Activated CD8-positive, alpha-beta T cell treated with anti-CD3 and anti-CD28 coated beads, Interleukin-2, amount 10 ng/mL, durations not matched to agents 7 days and 5 days (primary cell): ENCODE measurements around the gene AGPAT1. TPM values are rescaled to one million over a fixed set of nuclear protein-coding genes. Genes with fewer than 3 reads are reported as not detected.
A peak's percentile ranks its signal among the peaks of the same experiment; 100 is the strongest.
"Not testable (repeated sequence)": the region's sequence is repeated elsewhere in the genome, so short reads cannot be mapped to it uniquely, and the experiment has no call there.

Experiments
- ATAC-seq: fragments of 150-1000 bp; cut with Tn5 transposase; one replicate; pipeline ENCODE4 v1.10.0; 2021; ENCODE audit warnings: moderate library complexity
- CTCF ChIA-PET: fragments of 350-600 bp; sonication (Branson Sonifier 250); formaldehyde crosslinking; loops from one replicate; lab custom pipeline; 2021; ENCODE audit warnings: antibody characterized with exemption; lab: Charles Lee
- POLR2A ChIA-PET: fragments of 350-600 bp; sonication (Branson Sonifier 250); formaldehyde crosslinking; loops from one replicate; lab custom pipeline; 2021; ENCODE audit warnings: antibody characterized with exemption; lab: Charles Lee
- DNase-seq: peaks from one replicate; pipeline ENCODE4 v3.0.0-alpha.2; 2020
- H3K27ac Mint-ChIP-seq: one replicate; pipeline ENCODE4 v1.8.0; 2021; ENCODE audit warnings: mild to moderate bottlenecking, mixed read lengths
- H3K27me3 Mint-ChIP-seq: one replicate; pipeline ENCODE4 v1.8.0; 2021; ENCODE audit warnings: low read depth, mixed read lengths
- H3K36me3 Mint-ChIP-seq: one replicate; pipeline ENCODE4 v1.8.0; 2021; ENCODE audit warnings: low read depth, mixed read lengths
- H3K4me1 Mint-ChIP-seq: one replicate; pipeline ENCODE4 v1.8.0; 2021; ENCODE audit warnings: low read depth, mixed read lengths
- H3K4me3 Mint-ChIP-seq: one replicate; pipeline ENCODE4 v1.8.0; 2021; ENCODE audit warnings: mild to moderate bottlenecking, mixed read lengths
- H3K9me3 Mint-ChIP-seq: one replicate; pipeline ENCODE4 v1.8.0; 2022; ENCODE audit warnings: mixed read lengths; ENCODE audit not compliant: insufficient read depth
- total RNA-seq, 2 experiments: library from RNA; stranded (reverse); gene quantifications; one replicate each; pipeline ENCODE4 v1.2.3, GENCODE V29; 2021

Gene AGPAT1
- total RNA-seq, 2 experiments from 2014 or later: 40.4 to 46.6 TPM

DNA sequence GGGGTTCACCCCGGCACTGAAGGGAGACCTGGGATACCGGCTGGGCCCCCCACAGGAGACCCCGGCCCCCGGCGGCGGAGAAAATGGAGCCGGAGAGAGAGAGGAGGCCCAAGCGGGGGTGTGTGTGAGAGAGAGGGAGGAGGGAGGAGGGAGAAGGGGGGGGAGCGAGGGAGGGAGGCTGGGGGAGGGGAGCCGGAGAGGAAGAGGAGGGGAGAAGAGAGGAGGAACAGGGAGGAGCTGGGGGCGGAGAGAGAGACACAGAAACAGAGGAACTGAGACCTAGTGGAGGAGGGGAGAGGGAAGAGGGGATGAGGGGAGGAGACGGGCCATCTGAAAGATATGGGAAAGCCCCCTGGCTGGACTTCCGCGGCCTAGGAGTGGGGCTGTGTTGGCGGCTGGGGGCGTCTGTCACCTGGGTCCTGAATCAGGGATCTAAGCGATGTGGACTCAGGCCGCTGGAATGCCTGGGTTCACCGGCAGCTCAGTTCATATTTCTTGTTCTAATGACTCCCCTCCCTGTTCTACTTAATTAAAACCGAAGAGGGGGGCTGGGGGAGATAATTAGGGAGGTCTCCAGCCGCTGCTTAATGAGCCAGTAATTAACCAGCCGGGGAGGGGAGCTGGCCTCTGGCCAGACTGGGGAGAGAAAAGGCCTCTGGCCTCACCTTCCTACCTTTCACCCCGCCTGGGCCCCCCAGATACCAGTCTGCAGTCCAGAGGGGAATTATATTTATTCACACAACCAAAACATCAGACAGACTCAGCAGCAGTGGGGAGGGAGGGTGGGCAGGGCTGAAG, 14.4 kb upstream of the AGPAT1 start, which contains the start of gene PBX2:
Gene PBX2, minus strand, starts transcription at position 149 of the 798 bp plus-strand sequence. CDS start 287 bp downstream, outside the sequence.
- Mint-ChIP-seq H3K9me3 (no peaks in the 10 kb centered on the region), H3K27ac (peak within 1 kb of the TSS; percentile 97), H3K27me3 (no peaks in the 10 kb centered on the region), H3K4me1 (peaks cover 59% of the 10 kb centered on the region), H3K4me3 (peak within 1 kb of the TSS; percentile 99), H3K36me3 (peaks cover 62% of the 10 kb centered on the region)
- DNase-seq (peak; percentile 93), ATAC-seq (peak; percentile 61)
- ChIA-PET CTCF (interaction anchor here (1.2 to 2.5 kb wide), 2 partner anchors 11 to 72 kb away, joined by 3 to 8 read pairs; no protein-coding TSS in a partner anchor), POLR2A (interaction anchor here (1.0 to 6.5 kb wide), 8 partner anchors 8 to 781 kb away, joined by 3 to 45 read pairs (median 7); partner anchors contain the start of genes AGPAT1, ATF6B, DXO and FKBPL)

GRCh38 chr6:32189742-32190053, 13.8 kb upstream of the AGPAT1 start:
- CTCF ChIA-PET: interaction anchor here (1.0 to 2.5 kb wide), 3 partner anchors 10 to 71 kb away, joined by 3 to 8 read pairs (median 3); no protein-coding TSS in a partner anchor
- POLR2A ChIA-PET: interaction anchor here (1.0 to 6.5 kb wide), 5 partner anchors 10 to 218 kb away, joined by 3 to 45 read pairs (median 8); partner anchors contain the start of genes ATF6B, DXO, FKBPL and RNF5
- no peak for DNase-seq

DNA sequence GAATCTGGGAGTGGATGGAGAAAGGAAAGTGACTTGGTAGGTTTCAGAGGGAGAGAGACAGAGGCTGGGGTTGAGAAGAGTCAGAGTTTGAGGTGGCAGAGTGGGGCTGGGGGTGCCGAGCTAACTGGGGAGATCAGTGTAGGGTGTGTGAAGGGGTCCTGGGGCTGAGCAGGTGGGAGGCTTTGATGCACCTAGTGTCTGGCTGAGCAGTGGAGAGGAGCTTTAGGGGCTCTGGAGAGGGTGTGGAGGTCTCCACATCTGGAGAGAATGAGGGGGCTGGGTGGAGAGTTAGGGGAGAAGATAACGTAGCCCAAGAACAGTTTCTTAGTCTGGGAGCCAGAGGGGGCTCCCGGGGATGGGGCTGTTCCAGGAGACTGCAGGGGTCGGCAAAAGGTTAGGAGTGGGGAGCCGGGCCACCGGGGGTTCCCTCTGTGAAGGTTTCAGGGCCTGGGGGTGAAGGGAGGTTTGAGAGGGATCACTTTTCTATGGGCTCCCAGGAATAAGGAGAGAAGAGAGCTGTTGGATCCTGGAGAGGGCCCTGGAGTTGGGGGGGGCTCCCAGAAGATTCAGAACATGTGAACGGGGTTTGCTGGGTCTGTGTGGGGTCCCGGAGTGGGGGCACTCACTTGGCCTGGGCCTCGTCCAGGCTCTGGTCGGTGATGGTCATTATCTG, 13.3 kb upstream of the AGPAT1 start:
- ChIA-PET CTCF (interaction anchor here (1.0 to 2.5 kb wide), 2 partner anchors 9 to 71 kb away, joined by 3 to 8 read pairs; no protein-coding TSS in a partner anchor), POLR2A (interaction anchor here (1.3 to 6.5 kb wide), 3 partner anchors 10 to 783 kb away, joined by 5 to 45 read pairs (median 8); partner anchors contain the start of gene RNF5)
- Mint-ChIP-seq H3K27me3 (no peaks in the 10 kb centered on the region), H3K4me1 (peaks cover 49% of the 10 kb centered on the region), H3K4me3 (peak overlapping the region; percentile 99), H3K27ac (peak overlapping the region; percentile 87), H3K9me3 (no peaks in the 10 kb centered on the region), H3K36me3 (peaks cover 62% of the 10 kb centered on the region)
- no peak for ATAC-seq
- no peak for DNase-seq

More at GRCh38 chr6:32189742-32190053, 13.8 kb upstream of the AGPAT1 start:
- no peak for ATAC-seq
- H3K9me3 Mint-ChIP-seq: no peaks in the 10 kb centered on the region
- no peak overlapping the region for H3K27ac Mint-ChIP-seq
- peaks cover 53% of the 10 kb centered on the region for H3K4me1 Mint-ChIP-seq
- H3K27me3 Mint-ChIP-seq: no peaks in the 10 kb centered on the region
- peaks cover 62% of the 10 kb centered on the region for H3K36me3 Mint-ChIP-seq
- peak overlapping the region; percentile 99 for H3K4me3 Mint-ChIP-seq

DNA sequence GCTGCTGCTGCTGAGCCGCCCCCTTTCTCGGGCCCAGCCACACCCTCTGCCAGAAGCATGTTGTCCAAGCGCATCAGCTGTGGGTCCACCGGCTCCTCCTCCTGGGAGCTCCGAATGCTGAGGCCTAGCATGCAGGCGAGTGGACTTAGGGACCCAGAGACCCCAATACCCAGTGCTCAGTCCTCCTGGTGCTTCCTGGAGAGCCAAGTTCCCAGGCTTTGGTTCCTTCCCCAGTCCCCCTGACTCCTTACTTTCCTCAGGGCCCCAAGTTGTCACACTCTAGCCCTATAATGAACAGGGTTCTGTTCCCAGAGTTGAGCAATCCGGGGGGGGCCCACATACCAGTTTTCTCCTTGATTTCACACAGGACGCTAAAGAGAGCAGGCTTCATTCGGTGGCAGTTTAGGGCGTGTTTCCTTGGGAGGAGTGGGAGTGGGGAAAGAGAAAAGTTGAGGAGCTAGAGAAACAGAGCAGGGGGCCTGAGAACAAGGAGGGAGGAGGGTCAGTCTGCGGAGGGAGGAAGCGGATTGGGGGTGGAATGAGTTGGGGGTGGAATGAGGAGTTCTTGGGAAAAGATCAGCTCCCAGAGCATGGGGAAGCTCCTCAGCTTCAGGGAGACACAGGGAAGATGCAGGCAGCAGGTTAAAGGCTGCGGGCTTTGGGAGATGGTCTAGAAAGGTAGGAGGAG, 12.6 kb upstream of the AGPAT1 start:
- Mint-ChIP-seq H3K36me3 (peaks cover 68% of the 10 kb centered on the region), H3K27me3 (no peaks in the 10 kb centered on the region), H3K9me3 (no peaks in the 10 kb centered on the region), H3K27ac (peak overlapping the region; percentile 87), H3K4me3 (peak overlapping the region; percentile 99), H3K4me1 (peaks cover 42% of the 10 kb centered on the region)
- no peak for ATAC-seq
- ChIA-PET POLR2A (interaction anchor here (1.3 to 6.5 kb wide), 3 partner anchors 9 to 783 kb away, joined by 5 to 45 read pairs (median 8); partner anchors contain the start of gene RNF5), CTCF (interaction anchor here (1.0 kb wide), 1 partner anchor 9 kb away, joined by 3 read pairs; no protein-coding TSS in a partner anchor)
- DNase-seq: no peak

DNA sequence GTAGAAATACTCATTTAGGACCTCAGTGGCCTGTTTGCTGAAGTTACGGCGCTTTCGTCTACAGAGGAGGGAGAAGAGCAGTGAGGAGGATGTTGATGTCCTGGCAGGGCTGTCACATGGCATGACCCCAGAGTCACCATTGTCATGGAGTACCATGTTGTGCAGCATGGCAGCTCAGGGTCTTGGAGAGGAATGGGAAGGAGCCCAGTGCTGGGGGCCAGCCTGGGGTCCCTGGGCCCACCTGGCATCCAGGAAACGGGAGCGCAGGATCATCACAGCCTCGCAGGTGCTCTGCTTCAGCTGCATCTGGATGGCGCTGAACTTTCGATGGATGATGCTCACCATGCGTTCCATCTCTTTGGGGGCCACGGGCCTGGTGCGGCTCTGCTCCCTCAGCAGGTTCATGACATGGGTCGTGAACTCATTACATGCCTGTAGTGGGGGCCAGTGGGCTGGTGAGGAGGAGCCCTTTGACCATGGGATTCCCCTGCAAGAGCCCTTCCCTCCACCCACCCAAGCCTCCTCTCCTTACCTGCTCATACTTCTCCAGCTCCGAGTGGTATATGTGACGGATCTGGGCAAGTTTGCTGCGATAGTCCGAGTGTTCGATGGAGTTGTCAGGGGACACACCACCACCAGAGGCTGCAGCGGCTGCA, 12.0 kb upstream of the AGPAT1 start:
- peak overlapping the region; percentile 80 for H3K27ac Mint-ChIP-seq
- CTCF ChIA-PET: not testable (repeated sequence)

GRCh38 chr6:32187009-32187709, 11.3 kb upstream of the AGPAT1 start:
- Mint-ChIP-seq H3K4me1 (peaks cover 38% of the 10 kb centered on the region), H3K4me3 (peak overlapping the region; percentile 99), H3K36me3 (peaks cover 73% of the 10 kb centered on the region), H3K9me3 (no peaks in the 10 kb centered on the region), H3K27me3 (no peaks in the 10 kb centered on the region), H3K27ac (peak overlapping the region; percentile 80)
- DNase-seq (no peak), ATAC-seq (no peak)
- ChIA-PET POLR2A (interaction anchor here (6.5 kb wide), 1 partner anchor 8 kb away, joined by 45 read pairs; the partner anchor contains the start of gene RNF5), CTCF (no interaction called here)

More for the DNA sequence above, 12.0 kb upstream of the AGPAT1 start:
- H3K4me3 Mint-ChIP-seq: peak overlapping the region; percentile 99
- DNase-seq, H3K9me3 Mint-ChIP-seq, H3K27me3 Mint-ChIP-seq, ATAC-seq: not testable (repeated sequence)
- H3K36me3 Mint-ChIP-seq: peaks cover 71% of the 10 kb centered on the region
- POLR2A ChIA-PET: interaction anchor here (1.3 to 6.5 kb wide), 2 partner anchors 9 to 784 kb away, joined by 5 to 45 read pairs; partner anchors contain the start of gene RNF5
- H3K4me1 Mint-ChIP-seq: peaks cover 39% of the 10 kb centered on the region

- ATAC-seq, H3K9me3 Mint-ChIP-seq, CTCF ChIA-PET, H3K27me3 Mint-ChIP-seq, POLR2A ChIA-PET, DNase-seq: not testable (repeated sequence)
- peak overlapping the region; percentile 3 for H3K4me3 Mint-ChIP-seq
- peaks cover 41% of the 10 kb centered on the region for H3K4me1 Mint-ChIP-seq
- H3K27ac Mint-ChIP-seq: peak overlapping the region; percentile 83
- H3K36me3 Mint-ChIP-seq: peaks cover 69% of the 10 kb centered on the region
Observed at GRCh38 chr6:32186151-32186840, 10.4 kb upstream of the AGPAT1 start.

DNA sequence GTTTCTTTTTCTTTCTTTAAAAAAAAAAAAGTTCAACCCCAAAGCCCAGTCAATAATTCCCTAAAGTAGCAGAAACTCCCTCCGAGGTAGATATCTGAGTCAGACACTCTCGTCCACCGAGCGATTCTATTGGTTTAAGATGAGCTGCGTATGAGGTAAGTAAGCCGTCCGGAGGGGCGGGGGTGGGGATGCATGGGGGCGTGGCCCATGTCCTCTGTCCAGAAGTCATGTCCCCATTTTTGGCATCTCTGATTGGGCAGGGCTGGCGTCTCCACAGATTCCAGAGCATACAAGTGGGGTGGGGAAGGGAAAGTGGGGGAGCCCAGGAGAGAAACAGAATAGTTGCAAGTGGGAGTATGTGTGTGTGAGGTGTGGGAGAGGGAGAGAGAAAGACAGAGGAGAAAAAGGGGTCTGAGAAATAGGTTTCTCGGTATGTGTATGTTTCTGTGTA, 9.8 kb upstream of the AGPAT1 start:
- CTCF ChIA-PET, POLR2A ChIA-PET, ATAC-seq, DNase-seq, H3K4me3 Mint-ChIP-seq, H3K9me3 Mint-ChIP-seq, H3K27me3 Mint-ChIP-seq: not testable (repeated sequence)
- peak overlapping the region; percentile 83 for H3K27ac Mint-ChIP-seq
- H3K4me1 Mint-ChIP-seq: peaks cover 43% of the 10 kb centered on the region
- peaks cover 67% of the 10 kb centered on the region for H3K36me3 Mint-ChIP-seq

DNA sequence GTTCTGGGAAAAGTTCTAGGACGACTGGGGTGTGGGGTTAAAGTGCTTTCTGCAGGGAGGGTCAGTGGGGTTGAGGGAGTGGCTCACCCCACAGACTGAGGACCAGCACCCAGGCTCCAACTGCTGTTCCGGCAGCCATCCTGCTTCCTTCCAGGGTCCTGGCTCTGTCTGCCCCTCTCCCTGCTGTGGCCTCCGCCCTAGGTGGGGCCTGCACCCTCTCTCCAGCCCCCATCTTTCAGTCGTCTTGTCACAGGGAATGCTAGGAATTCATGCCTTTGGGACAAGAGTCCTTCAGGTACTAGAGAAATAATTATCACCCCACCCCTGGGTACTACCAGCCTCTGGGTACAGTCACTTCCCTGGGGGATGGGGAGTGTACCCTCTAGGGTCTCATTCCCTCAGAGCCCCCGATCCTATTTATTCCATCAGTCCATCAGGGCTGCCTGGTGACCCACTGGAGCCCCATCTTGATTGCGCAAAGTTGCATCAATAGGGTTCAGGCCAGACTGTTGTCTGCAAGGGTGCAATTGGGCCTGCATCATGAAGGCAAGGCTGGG, 8.3 kb upstream of the AGPAT1 start, which contains the start of gene AGER:
Gene AGER, minus strand, starts transcription at position 170 of the 557 bp plus-strand sequence. Its CDS starts 31 bp downstream, at position 139.
- ATAC-seq (no peak), DNase-seq (no peak)
- ChIA-PET POLR2A (interaction anchor here (2.5 kb wide), 1 partner anchor 8 kb away, joined by 6 read pairs; the partner anchor contains the start of gene GPSM3), CTCF (no interaction called here)
- H3K27me3 Mint-ChIP-seq: no peaks in the 10 kb centered on the region
- H3K9me3 Mint-ChIP-seq: no peaks in the 10 kb centered on the region
- H3K27ac Mint-ChIP-seq: peak within 1 kb of the TSS; percentile 9
- H3K36me3 Mint-ChIP-seq: peaks cover 69% of the 10 kb centered on the region
- peaks cover 55% of the 10 kb centered on the region for H3K4me1 Mint-ChIP-seq
- H3K4me3 Mint-ChIP-seq: no peak within 1 kb of the TSS
